PC-9 (cell line): ENCODE data around the gene NCAPH2. TPM values are rescaled to one million over a fixed set of nuclear protein-coding genes. Genes with fewer than 3 reads are reported as not detected.

Source experiments
- BruUV-seq: library from RNA; stranded (reverse); fragments of 400-500 nt; replicated peaks from 2 replicates; lab custom pipeline; 2021; lab: Mats Ljungman, UMichigan
- CTCF ChIA-PET: fragments of 300-600 bp; sonication (Branson Sonifier 250); formaldehyde crosslinking; loops from one replicate; lab custom pipeline; 2022; ENCODE audit warnings: antibody characterized with exemption; lab: Charles Lee
- POLR2A ChIA-PET: fragments of 300-600 bp; sonication (Branson Sonifier 250); formaldehyde crosslinking; loops from one replicate; lab custom pipeline; 2022; ENCODE audit warnings: antibody characterized with exemption; ENCODE audit not compliant: unreplicated experiment; lab: Charles Lee
- DNase-seq, 2 experiments: peaks; one replicate each; pipeline versions ENCODE4 v3.0.0 to v3.0.0-alpha.2; 2015 to 2022; ENCODE audit warnings: mixed read lengths in 1 of 2
- H2AFZ ChIP-seq: fragments of 200-600 bp; sonication (generic); 2 replicates; pipeline ENCODE4 v1.8.1; 2017; ENCODE audit warnings: antibody characterized with exemption
- H3F3A ChIP-seq: fragments of 200-600 bp; sonication (generic); 2 replicates; pipeline ENCODE4 v1.8.1; 2017; ENCODE audit warnings: antibody characterized with exemption, mild to moderate bottlenecking, low read depth; ENCODE audit not compliant: insufficient read depth
- H3K27ac ChIP-seq: fragments of 200-600 bp; sonication (generic); 2 replicates; pipeline ENCODE4 v1.6.1; 2016; ENCODE audit warnings: mixed run types
- H3K27me3 ChIP-seq: fragments of 200-600 bp; sonication (generic); 2 replicates; pipeline ENCODE4 v1.6.1; 2016; ENCODE audit warnings: low read depth, mixed run types; ENCODE audit not compliant: insufficient read depth
- H3K36me3 ChIP-seq: fragments of 200-600 bp; sonication (generic); 2 replicates; pipeline ENCODE4 v1.6.1; 2016; ENCODE audit warnings: low read depth, mixed run types
- H3K4me1 ChIP-seq: fragments of 200-600 bp; sonication (generic); replicated peaks from 2 replicates; pipeline ENCODE4 v1.6.1; 2016; ENCODE audit warnings: mixed run types; ENCODE audit not compliant: insufficient read depth
- H3K4me2 ChIP-seq: fragments of 200-600 bp; sonication (generic); 2 replicates; pipeline ENCODE4 v1.6.1; 2017; ENCODE audit warnings: mixed run types
- H3K4me3 ChIP-seq: fragments of 200-600 bp; sonication (generic); 2 replicates; pipeline ENCODE4 v1.6.1; 2016; ENCODE audit warnings: mixed run types
- H3K79me2 ChIP-seq: fragments of 200-600 bp; sonication (generic); 2 replicates; pipeline ENCODE4 v1.6.1; 2017; ENCODE audit warnings: low read depth, mixed run types
- H3K9me2 ChIP-seq: fragments of 200-600 bp; sonication (generic); 2 replicates; pipeline ENCODE4 v1.8.1; 2017; ENCODE audit warnings: mild to moderate bottlenecking; ENCODE audit not compliant: insufficient read depth
- H3K9me3 ChIP-seq: fragments of 200-600 bp; sonication (generic); 2 replicates; pipeline ENCODE4 v1.8.1; 2016; ENCODE audit warnings: low read depth; ENCODE audit not compliant: insufficient read depth
- H4K20me1 ChIP-seq: fragments of 200-600 bp; sonication (generic); 2 replicates; pipeline ENCODE4 v1.8.1; 2017; ENCODE audit not compliant: insufficient read depth
- CTCF ChIP-seq: fragments of 200-600 bp; sonication (generic); conservative IDR thresholded peaks from 2 replicates; pipeline ENCODE4 v1.6.1; 2017; ENCODE audit warnings: mixed run types, antibody characterized with exemption, mild to moderate bottlenecking, moderate library complexity
- EZH2 ChIP-seq: fragments of 200-600 bp; sonication (generic); IDR thresholded peaks from 2 replicates; pipeline ENCODE4 v1.8.0; 2017; ENCODE audit warnings: antibody characterized with exemption, low read depth
- intact Hi-C: fragments of 100-400 bp; cut with micrococcal nuclease; formaldehyde crosslinking; loops from one replicate; pipeline ENCODE4 v1.10.0; 2022; ENCODE audit not compliant: unreplicated experiment
- total RNA-seq: library from RNA; stranded (reverse); gene quantifications from 2 replicates; pipeline ENCODE4 v1.2.3, GENCODE V29; 2021

The NCAPH2 gene
- total RNA-seq, 1 experiment from 2014 or later, result 58.8 TPM

GRCh38 chr22:50527921-50528681, 20.1 kb downstream of the NCAPH2 start:
- intact Hi-C loops, result loop anchor here (2.0 kb wide), 2 partner anchors 55 to 93 kb away; partner anchors contain the start of gene CHKB
- Histone ChIP-seq H3K4me1 (peaks cover 30% of the 10 kb centered on the region), H3K27ac (no peak overlapping the region), H3K4me3 (no peak overlapping the region), H3K79me2 (peaks cover 16% of the 10 kb centered on the region), H3K27me3 (no peaks in the 10 kb centered on the region), H3K9me2 (no peaks in the 10 kb centered on the region), H3F3A (peaks cover 69% of the 10 kb centered on the region), H3K36me3 (peaks cover 5% of the 10 kb centered on the region), H2AFZ (no peak overlapping the region), H3K4me2 (peak overlapping the region; percentile 94; the same call in 1 of the 2 replicates), H3K9me3 (no peaks in the 10 kb centered on the region), H4K20me1 (peaks cover 16% of the 10 kb centered on the region)
- no TSS peak for BruUV-seq
- DNase-seq, result no peak
- POLR2A ChIA-PET, result interaction anchor here (0.6 kb wide), 1 partner anchor 58 kb away, joined by 4 read pairs; no protein-coding TSS in a partner anchor
- CTCF ChIA-PET, result no interaction called here
- no peak for TF ChIP-seq EZH2
- no peak for TF ChIP-seq CTCF

DNA sequence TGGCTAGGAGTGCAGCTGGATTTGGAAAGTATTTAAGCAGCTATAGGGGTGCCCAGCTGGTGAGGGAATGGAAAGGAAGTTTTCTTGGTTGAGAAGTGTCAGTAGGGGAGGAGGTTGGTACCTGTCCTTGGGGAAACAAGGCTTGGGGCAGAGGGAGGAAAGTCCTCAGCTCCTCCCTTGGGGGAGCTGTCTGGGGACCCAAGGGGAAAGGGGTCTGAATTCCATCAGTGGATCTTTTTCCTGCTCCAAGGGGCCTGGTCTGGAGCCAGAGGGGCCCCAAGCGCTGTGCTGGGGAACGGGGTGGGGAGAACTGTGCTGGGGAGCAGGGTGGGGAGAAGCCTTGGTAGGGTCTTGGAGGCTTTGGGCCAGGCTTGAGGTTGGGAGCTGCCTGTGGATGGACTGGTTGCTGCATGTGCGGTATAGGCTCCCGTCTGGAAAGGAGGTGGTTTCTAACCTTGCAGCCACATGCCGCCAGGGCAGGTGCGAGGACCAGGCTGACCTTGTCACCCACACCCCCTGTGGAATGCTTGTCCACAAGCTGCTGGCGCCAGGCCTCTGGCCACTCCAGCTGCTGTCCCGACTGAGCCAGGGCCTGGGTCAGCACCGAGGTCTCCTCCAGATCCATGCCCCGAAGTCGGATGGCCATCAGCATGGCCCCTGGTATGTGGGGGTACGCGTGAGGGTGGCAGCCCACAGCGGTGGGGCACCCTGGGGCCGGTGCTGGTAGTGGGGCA, 20.8 kb downstream of the NCAPH2 start:
- H4K20me1 ChIP-seq, result peaks cover 8% of the 10 kb centered on the region
- no peak overlapping the region for H3K4me3 ChIP-seq
- intact Hi-C loops, result no loop called here
- no peaks in the 10 kb centered on the region for H3K36me3 ChIP-seq
- H3K27me3 ChIP-seq, result no peaks in the 10 kb centered on the region
- no peak overlapping the region for H3K27ac ChIP-seq
- POLR2A ChIA-PET, result interaction anchor here (0.6 kb wide), 1 partner anchor 59 kb away, joined by 4 read pairs; no protein-coding TSS in a partner anchor
- H3K4me2 ChIP-seq, result no peak overlapping the region
- CTCF ChIA-PET, result interaction anchor here (0.6 kb wide), 1 partner anchor 22 kb away, joined by 7 read pairs; no protein-coding TSS in a partner anchor
- no peaks in the 10 kb centered on the region for H3K9me2 ChIP-seq
- H3K4me1 ChIP-seq, result peaks cover 29% of the 10 kb centered on the region
- DNase-seq, result peak in 1 of 2 experiments; percentile 30
- BruUV-seq, result no TSS peak
- H3F3A ChIP-seq, result peaks cover 71% of the 10 kb centered on the region
- peaks cover 8% of the 10 kb centered on the region for H3K79me2 ChIP-seq
- TF ChIP-seq CTCF (no peak), EZH2 (no peak)
- no peaks in the 10 kb centered on the region for H3K9me3 ChIP-seq
- H2AFZ ChIP-seq, result no peak overlapping the region

DNA sequence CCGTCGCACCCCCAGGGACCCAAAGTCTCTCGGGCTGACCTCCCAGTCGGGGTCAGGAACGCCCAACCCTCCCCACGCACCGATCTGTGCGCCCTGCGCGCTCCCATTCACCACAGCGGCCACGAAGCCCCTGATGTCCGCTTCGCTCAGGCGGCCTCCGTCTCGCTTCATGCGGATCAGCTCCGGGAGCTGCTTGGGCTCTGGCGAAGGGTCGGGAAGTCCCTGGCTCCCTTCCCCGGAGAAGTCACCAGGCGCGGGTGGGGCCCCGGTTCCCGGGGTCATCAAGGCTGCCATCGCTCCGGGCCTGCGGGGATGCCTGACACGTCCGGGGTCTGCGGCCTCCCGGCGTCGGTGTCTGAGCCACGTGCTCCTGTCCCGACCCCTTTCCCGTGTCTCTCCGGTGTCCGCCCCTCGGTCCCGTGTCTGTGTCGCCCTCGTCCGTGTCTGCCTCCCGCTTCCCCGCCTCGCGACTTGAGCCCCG, 21.4 kb downstream of the NCAPH2 start:
- no TSS peak for BruUV-seq
- intact Hi-C loops, result no loop called here

More for the DNA sequence above, 21.4 kb downstream of the NCAPH2 start:
- no peak overlapping the region for H3K27ac ChIP-seq
- no peak overlapping the region for H3K4me3 ChIP-seq
- peaks cover 66% of the 10 kb centered on the region for H3F3A ChIP-seq
- no peak overlapping the region for H3K4me2 ChIP-seq
- peaks cover 2% of the 10 kb centered on the region for H3K79me2 ChIP-seq
- TF ChIP-seq CTCF, result no peak
- no peak for TF ChIP-seq EZH2
- peaks cover 27% of the 10 kb centered on the region for H3K4me1 ChIP-seq
- POLR2A ChIA-PET, result no interaction called here
- no peaks in the 10 kb centered on the region for H3K9me3 ChIP-seq
- H3K9me2 ChIP-seq, result no peaks in the 10 kb centered on the region
- CTCF ChIA-PET, result interaction anchor here (0.6 kb wide), 1 partner anchor 21 kb away, joined by 7 read pairs; no protein-coding TSS in a partner anchor
- no peak for DNase-seq
- peaks cover 2% of the 10 kb centered on the region for H4K20me1 ChIP-seq
- no peak overlapping the region for H2AFZ ChIP-seq
- H3K27me3 ChIP-seq, result no peaks in the 10 kb centered on the region
- H3K36me3 ChIP-seq, result no peaks in the 10 kb centered on the region
